Non-pigmented ciliary epithelial cell (primary cell): ENCODE measurements around the gene DRC7.

Source experiments
- DNase-seq: peaks from one replicate; pipeline ENCODE4 v3.0.0-alpha.2; 2010; ENCODE audit warnings: low read depth

The DRC7 gene

GRCh38 chr16:57694725-57695679 is at the start of gene DRC7:
DRC7 (plus strand) TSS chr16:57694806; CDS start chr16:57697950, 3,144 bp downstream.
- DNase-seq = no peak

GRCh38 chr16:57645169-57645568 is 49.4 kb upstream of the DRC7 start:
- no peak for DNase-seq

- no peak for DNase-seq
Observed at GRCh38 chr16:57645691-57646387, 48.8 kb upstream of the DRC7 start.

- DNase-seq = no peak
Observed at GRCh38 chr16:57646388-57647039, 48.1 kb upstream of the DRC7 start.

GRCh38 chr16:57647136-57647875 is 47.3 kb upstream of the DRC7 start:
- DNase-seq = no peak

GRCh38 chr16:57648125-57648524 is 46.5 kb upstream of the DRC7 start:
- no peak for DNase-seq

GRCh38 chr16:57648581-57649442 is 45.8 kb upstream of the DRC7 start:
- no peak for DNase-seq

GRCh38 chr16:57649443-57649751 is 45.2 kb upstream of the DRC7 start:
- no peak for DNase-seq

GRCh38 chr16:57649846-57650245 is 44.8 kb upstream of the DRC7 start:
- DNase-seq = no peak

- DNase-seq = no peak
Observed at GRCh38 chr16:57651344-57652333, 43.0 kb upstream of the DRC7 start.

GRCh38 chr16:57652695-57653471 is 41.7 kb upstream of the DRC7 start:
- no peak for DNase-seq

- no peak for DNase-seq
Observed at GRCh38 chr16:57653936-57654335, 40.7 kb upstream of the DRC7 start.

- no peak for DNase-seq
Observed at GRCh38 chr16:57656342-57656955, 38.2 kb upstream of the DRC7 start.

- DNase-seq = no peak
Observed at GRCh38 chr16:57657228-57657627, 37.4 kb upstream of the DRC7 start.

GRCh38 chr16:57658130-57658877 is 36.3 kb upstream of the DRC7 start:
- no peak for DNase-seq

GRCh38 chr16:57658878-57659674 is 35.5 kb upstream of the DRC7 start:
- DNase-seq = no peak
